Fibroblast of skin of right biceps (primary cell): Measurements from ENCODE around the gene POU6F2.
"Not testable (repeated sequence)": the region's sequence is repeated elsewhere in the genome, so short reads cannot be mapped to it uniquely, and the experiment has no call there.

Experiments
- DNase-seq: peaks from one replicate; pipeline ENCODE4 v3.0.0-alpha.2; 2013

POU6F2 gene

DNA sequence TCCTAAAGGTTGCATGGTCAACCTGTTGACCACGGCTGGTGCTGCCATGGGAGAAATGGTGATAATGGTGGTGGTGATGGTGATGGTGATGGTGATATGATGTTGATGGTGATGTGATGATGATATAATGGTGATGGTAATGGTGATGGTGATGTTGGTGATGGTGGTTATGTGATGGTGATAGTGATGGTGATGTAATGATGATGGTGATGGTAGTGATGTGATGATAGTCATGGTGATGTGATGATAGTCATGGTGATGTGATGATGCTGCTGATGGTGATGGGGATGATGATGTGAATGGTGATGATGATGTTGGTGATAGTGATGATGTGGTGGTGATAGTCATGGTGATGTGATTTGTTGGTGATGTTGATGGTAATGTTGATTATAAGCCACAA lies 23.9 kb downstream of the POU6F2 start:
- DNase-seq, result no peak

DNA sequence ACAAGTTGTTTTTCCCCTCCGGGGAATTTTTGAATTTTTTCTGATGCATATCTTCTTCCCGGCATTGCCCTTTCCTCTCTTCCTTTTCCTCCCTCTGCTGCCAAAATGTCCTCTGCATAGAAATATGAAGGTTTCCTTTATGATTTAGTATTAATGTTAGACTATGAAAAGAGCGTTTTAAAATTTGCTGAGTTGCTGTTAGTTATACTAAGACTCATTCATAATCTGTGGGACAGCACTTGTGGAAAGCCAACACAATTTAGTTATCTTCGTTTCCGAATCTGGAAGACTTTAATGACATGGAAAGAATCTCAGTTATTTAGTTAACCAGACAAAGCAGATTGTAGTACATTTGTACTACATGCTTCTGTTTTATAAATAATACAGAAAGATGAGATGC lies 25.0 kb downstream of the POU6F2 start:
- DNase-seq, result no peak

DNA sequence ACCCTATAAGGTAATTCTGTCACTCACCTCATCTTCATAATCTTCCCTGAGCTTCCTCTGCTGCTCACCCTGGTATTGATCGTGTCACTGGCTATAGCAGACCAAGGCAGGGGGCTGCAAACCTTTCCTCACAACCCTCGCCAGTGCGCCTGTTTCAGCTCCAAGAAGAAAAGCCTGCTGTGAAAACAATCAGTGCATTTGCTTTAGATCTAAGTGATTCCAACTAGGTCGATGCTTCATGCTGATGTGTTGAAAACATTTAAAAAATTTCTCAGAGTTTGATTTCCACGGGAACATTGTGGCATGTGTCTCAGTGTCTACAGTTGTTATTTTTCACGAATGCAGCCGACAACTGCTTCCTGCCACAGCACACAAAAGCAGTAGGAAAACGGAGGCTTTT lies 27.3 kb downstream of the POU6F2 start:
- DNase-seq, result no peak

- DNase-seq, result no peak
Measured at GRCh38 chr7:39005461-39005860, 27.8 kb downstream of the POU6F2 start.

GRCh38 chr7:39013049-39013939 lies 35.6 kb downstream of the POU6F2 start:
- not testable (repeated sequence) for DNase-seq

DNA sequence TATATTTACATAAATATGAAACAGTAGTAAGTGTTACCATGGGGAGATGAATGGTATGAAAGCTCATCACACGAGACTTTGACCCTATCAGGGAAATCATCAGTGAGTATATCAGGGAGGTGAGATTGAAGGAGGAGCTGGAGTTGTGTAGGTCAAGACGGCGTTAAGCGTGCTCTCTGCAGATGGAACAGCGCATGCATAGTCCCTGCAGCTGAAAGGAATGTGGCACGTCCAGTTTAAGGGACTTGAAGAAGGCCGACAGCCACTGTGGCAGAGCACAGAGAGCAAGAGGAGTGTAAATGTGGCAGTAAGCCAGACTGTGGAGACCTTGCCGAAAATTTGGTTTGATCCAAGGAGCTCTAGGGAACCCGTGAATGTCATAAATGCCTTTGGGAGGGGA lies 38.9 kb downstream of the POU6F2 start:
- no peak for DNase-seq

- DNase-seq, result peak; percentile 9
Measured at GRCh38 chr7:39017369-39017915, 39.7 kb downstream of the POU6F2 start.

DNA sequence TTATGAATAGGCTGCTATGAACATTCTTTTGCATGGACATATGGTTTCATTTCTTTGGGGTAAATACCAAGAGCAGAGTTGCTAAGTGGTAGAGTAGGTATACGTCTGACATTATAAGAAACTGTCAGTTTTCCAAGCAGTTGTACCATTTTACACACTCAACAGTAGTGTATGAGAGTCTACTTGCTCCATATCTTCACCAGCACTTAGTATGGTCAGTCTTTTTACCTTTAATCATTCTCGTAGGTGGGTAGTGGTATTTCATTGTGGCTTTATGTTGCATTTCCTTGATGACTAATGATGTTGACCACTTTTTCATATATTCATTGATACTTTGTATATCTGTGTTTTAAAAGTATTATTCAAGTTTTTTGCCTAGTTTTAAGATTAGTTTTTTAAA lies 45.1 kb downstream of the POU6F2 start:
- no peak for DNase-seq

- DNase-seq, result no peak
Measured at GRCh38 chr7:39027491-39027890, 49.8 kb downstream of the POU6F2 start.

GRCh38 chr7:39033885-39034624 lies 56.3 kb downstream of the POU6F2 start:
- no peak for DNase-seq

- DNase-seq, result no peak
Measured at GRCh38 chr7:39035156-39035555, 57.4 kb downstream of the POU6F2 start.

DNA sequence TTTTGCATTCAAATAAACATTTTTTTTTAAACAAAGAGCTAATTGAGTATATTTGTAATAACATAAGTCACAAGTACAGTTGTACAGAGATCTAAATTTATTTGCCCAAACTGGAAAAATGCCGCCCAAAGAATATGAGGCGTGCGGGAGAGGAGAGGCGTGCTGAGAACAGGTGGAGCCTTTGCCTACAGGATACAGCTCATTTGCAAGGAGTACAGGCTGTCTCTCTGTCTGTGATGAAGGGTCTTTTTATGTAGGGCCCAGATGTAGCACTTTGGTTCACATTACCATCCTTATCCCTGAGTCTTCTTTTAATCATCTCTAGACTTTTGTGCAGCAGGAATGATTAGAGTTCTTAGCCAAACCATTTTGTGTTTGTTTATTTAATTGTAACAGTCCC lies 58.2 kb downstream of the POU6F2 start:
- no peak for DNase-seq

DNA sequence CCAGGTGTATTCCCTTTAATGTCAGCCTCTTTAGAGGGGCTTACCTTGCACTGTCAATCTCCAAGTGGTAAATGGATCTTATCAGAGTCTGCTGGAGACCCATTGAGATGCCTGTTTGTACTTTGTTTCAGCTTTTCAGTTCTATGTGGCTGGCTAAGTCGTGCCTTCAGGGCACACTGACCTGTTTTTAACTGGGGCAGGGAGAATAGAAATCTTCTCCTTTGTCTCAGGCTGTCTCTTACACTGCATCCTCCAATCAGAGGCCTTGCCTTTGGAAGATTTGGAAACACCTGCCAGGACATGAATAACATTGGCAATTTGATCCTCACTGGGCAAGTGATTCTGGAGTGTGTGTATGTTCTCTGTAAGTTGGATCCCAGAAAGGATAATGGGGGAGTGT lies 65.0 kb downstream of the POU6F2 start:
- no peak for DNase-seq

DNA sequence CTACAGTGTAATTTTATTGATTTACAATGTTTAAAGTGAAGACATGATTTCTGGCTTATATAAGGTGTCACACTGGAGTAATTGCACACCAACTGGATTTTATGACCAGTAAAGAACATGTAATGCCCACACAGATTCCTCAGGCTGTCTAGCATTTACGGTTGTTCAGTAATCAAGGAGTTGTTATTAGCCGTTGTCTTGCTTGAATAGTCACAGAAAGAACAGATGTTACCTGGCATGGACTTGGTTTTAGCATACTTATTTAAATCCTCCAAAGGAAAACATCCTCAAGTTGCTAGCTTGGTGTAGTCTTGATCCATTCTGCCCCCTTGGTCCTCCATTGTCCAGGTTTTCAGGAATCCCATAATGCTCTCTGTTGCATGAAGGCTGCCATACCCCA lies 65.8 kb downstream of the POU6F2 start:
- no peak for DNase-seq

DNA sequence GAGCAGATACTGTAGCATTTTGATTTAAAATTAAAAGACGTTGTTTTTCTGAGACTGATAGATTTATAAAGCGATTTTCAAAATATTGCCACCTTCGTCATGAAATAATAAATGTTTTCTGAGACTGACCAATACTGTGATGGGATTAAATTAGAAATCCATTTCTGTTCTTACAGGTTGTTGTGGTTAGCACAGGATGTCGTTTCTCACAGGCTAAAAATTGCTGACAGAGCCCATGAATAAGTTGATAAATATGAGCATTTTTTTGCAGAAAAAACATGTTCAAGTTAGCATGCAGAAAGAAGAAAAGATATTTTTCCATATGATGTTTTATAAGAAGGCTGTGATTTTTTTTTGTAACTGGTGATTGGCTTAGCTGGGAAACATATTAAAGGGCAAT lies 66.8 kb downstream of the POU6F2 start:
- no peak for DNase-seq

GRCh38 chr7:39045231-39045630 lies 67.5 kb downstream of the POU6F2 start:
- DNase-seq, result no peak

DNA sequence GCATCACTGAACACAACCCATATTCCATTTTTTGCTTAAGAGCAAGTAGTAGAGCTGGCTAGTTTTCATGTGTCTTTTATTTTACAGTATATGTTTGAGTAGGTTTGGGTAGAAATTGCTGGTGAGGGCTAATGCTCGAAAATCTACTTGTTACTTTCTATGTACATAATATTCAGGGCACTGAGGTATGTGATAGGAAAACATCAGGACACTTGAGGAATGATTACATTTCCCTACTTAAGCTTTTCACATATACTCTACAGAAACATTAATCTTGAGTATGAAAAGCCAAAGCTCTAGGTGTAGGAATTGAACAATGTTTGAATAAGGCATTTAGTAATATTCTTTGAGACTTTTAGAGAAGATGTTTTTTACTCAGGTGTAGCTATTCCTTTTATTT lies 73.6 kb downstream of the POU6F2 start:
- DNase-seq, result no peak

- no peak for DNase-seq
Measured at GRCh38 chr7:39051707-39052106, 74.0 kb downstream of the POU6F2 start.

DNA sequence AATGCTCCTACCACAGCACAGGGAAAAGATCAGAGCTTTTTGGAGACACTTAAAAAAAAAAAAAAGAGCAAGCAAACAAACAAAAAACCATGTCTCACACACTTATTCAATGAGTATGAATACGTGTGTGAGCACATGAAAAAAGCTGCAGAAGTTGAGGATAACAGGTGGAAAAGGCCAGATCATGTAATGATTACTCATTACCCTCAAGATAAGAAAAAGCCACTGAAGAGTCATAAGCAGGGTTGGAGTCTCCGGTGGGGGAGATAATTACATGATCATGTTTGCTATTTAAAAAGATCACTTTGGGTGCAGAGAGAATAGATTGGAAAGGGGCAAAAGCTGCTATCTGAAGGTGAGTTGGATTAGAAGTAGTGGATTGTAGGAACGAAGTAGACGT lies 77.0 kb downstream of the POU6F2 start:
- DNase-seq, result no peak

DNA sequence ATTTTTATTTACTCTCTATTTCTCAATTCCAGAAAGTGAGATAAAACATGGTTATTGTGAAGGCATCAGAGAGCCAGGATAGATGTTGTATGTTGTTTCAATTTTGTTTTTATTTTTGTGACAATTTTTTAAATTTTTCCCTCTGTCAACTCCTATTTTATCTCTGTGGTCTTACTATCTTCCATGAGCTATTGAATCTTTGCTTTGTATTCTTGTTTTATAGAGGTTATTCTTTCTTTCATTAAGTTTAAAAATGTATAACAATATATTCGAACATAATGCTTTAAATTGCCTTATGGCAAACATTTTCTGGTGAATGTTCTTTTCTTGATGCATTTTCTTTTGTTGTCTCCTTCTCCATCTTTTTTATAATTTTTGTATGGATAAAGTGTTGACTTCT lies 78.4 kb downstream of the POU6F2 start:
- no peak for DNase-seq

GRCh38 chr7:39062811-39063210 lies 85.1 kb downstream of the POU6F2 start:
- no peak for DNase-seq

DNA sequence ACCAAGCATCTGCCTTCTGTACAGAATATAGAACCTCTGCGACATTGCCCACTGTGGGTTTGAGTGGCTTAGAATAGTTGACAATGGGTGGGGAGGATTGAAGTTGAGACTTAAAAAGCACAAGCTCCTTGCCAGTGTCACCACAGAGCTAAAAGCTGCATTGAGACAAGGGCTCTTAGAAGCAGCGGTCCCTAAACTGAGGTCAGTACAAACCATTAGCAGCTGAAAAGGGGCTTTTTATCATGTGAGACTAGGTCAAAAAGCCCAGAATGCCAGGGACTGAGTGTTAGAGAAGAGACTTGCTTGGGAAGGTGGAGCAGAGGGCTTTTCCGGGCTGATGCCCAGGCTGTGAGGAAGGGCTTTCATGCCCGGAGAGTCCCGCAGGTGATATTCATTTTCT lies 91.3 kb downstream of the POU6F2 start:
- DNase-seq, result no peak

- no peak for DNase-seq
Measured at GRCh38 chr7:39069896-39070881, 92.5 kb downstream of the POU6F2 start.
